Heart left ventricle (tissue), 13 donors: Measurements from ENCODE around the gene IFRD1.

ENCODE experiments used
- POLR2A ChIP-seq, 2 donors: fragments of 450-650 bp; IDR thresholded peaks; one replicate each; pipeline ENCODE4 v1.6.1; 2017; ENCODE audit warnings: antibody characterized with exemption in 2 of 2, mild to moderate bottlenecking in 2 of 2, moderate library complexity in 2 of 2
- TF ChIP-seq, protein P1 (sequence below), 12 donors: fragments of 200-600 bp; sonication (generic) in 4 of 12; IDR thresholded peaks; one replicate each; pipeline versions ENCODE4 v1.5.0 to v1.8.0; 2018 to 2022; ENCODE audit warnings: antibody characterized with exemption in 12 of 12, mild to moderate bottlenecking in 5 of 12
- donor health status: ischemic (EF 13 %, LVEDD 7.1; RV severe dilation, severe dysfunction).
- donor health status: DM: no; HTN: yes; CAD: no.
- donor health status: DM: no; HTN: no; CAD: no.
- donor health status: ischemic (EF 25% LVEDD 6.9; RV normal size, moderate dysfunction).
- donor health status: ischemic (EF 25% LVEDD 5.7; RV mildly dilated, moderate dysfunction).
- donor health status: ischemic (EF 35%, LVEDD 5.7; RV mildly dilated, moderate dysfunction).
- donor health status: nonischemic (EF 11% LVEDD 7.7; RV severe dilation, severe dysfunction).
- donor health status: DM: yes; HTN: yes; CAD: no.
- donor health status: PGD.
- donor health status: ischemic (EF 29% LVEDD 5.4; RV normal size, mild dysfunction).
- donor health status: nonischemic (EF 23%, LVEDD 6.1; RV moderate dilation, normal function).

- TF ChIP-seq, protein P1, sequence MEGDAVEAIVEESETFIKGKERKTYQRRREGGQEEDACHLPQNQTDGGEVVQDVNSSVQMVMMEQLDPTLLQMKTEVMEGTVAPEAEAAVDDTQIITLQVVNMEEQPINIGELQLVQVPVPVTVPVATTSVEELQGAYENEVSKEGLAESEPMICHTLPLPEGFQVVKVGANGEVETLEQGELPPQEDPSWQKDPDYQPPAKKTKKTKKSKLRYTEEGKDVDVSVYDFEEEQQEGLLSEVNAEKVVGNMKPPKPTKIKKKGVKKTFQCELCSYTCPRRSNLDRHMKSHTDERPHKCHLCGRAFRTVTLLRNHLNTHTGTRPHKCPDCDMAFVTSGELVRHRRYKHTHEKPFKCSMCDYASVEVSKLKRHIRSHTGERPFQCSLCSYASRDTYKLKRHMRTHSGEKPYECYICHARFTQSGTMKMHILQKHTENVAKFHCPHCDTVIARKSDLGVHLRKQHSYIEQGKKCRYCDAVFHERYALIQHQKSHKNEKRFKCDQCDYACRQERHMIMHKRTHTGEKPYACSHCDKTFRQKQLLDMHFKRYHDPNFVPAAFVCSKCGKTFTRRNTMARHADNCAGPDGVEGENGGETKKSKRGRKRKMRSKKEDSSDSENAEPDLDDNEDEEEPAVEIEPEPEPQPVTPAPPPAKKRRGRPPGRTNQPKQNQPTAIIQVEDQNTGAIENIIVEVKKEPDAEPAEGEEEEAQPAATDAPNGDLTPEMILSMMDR (IDR thresholded peaks at IDR 0.05) = no peak
- TF ChIP-seq POLR2A (IDR thresholded peaks at IDR 0.05) = no peak
These were observed 907 bp upstream of the IFRD1 start for GRCh38 chr7:112449353-112449752.
